ENCODE data around the gene DCAF5. TPM values are rescaled to one million over a fixed set of nuclear protein-coding genes. Genes with fewer than 3 reads are reported as not detected.

Gene DCAF5
- total and polyA plus RNA-seq, 2 of the 8 experiments (the other 6 are each of a cell fraction or from before 2014, with no cell fraction given) = 24.3 to 31.0 TPM

GRCh38 chr14:69091006-69091405 is 61.9 kb downstream of the DCAF5 start:
- no peak overlapping the region for H2AFZ ChIP-seq (ENCODE audit: low read length)
- no peak overlapping the region for H4K5ac ChIP-seq (ENCODE audit: insufficient read length, low read depth, low read length)
- no peaks in the 10 kb centered on the region for H3K27me3 ChIP-seq (replicated peaks in 1 of 4; ENCODE audit: control insufficient read depth in 3 of 4, extremely low read depth in 1 of 4, insufficient read depth in 3 of 4, low read length in 3 of 4)
- no peak overlapping the region for H3K27ac ChIP-seq (ENCODE audit: low read depth, low read length)
- no peak overlapping the region for H3K4ac ChIP-seq (replicated peaks; ENCODE audit: insufficient read length, low read depth, low read length)
- DNase-seq (ENCODE audit: low read depth in 1 of 2, low spot score in 2 of 2) (no peak), FAIRE-seq (no peak)
- H3K14ac ChIP-seq (ENCODE audit: insufficient read length) = no peak overlapping the region
- H3K23ac ChIP-seq (ENCODE audit: insufficient read length) = no peak overlapping the region
- no peak overlapping the region for H3K9ac ChIP-seq (replicated peaks in 1 of 4; ENCODE audit: extremely low read depth in 1 of 4, low read depth in 3 of 4, low read length in 3 of 4)
- H2BK20ac ChIP-seq (ENCODE audit: low read length) = no peak overlapping the region
- ChIA-PET POLR2A (ENCODE audit: partially characterized antibody) (interaction anchor here (1.1 kb wide), 1 partner anchor 10 kb away, joined by 3 read pairs; no protein-coding TSS in a partner anchor), CTCF (ENCODE audit: partially characterized antibody) (interaction anchor here (0.6 to 3.0 kb wide), 27 partner anchors 9 to 1096 kb away, joined by 3 to 20 read pairs (median 4); no protein-coding TSS in a partner anchor)
- no peaks in the 10 kb centered on the region for H3K79me1 ChIP-seq (ENCODE audit: low read depth, low read length)
- H3K23me2 ChIP-seq (ENCODE audit: low read depth, low read length) = no peaks in the 10 kb centered on the region
- TF ChIP-seq, protein P1, sequence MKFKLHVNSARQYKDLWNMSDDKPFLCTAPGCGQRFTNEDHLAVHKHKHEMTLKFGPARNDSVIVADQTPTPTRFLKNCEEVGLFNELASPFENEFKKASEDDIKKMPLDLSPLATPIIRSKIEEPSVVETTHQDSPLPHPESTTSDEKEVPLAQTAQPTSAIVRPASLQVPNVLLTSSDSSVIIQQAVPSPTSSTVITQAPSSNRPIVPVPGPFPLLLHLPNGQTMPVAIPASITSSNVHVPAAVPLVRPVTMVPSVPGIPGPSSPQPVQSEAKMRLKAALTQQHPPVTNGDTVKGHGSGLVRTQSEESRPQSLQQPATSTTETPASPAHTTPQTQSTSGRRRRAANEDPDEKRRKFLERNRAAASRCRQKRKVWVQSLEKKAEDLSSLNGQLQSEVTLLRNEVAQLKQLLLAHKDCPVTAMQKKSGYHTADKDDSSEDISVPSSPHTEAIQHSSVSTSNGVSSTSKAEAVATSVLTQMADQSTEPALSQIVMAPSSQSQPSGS (IDR thresholded peaks at IDR 0.05; ENCODE audit: low read length) = no peak
- no peak for TF ChIP-seq ZNF274 (IDR thresholded peaks at IDR 0.05; ENCODE audit: borderline replicate concordance, extremely low read depth, low read length)
- TF ChIP-seq SP1 (IDR thresholded peaks at IDR 0.05; ENCODE audit: low read depth, low read length) = no peak
- no peak for TF ChIP-seq KDM4A (IDR thresholded peaks at IDR 0.05; ENCODE audit: low read depth, low read length, severe bottlenecking)
- TF ChIP-seq, protein P2, sequence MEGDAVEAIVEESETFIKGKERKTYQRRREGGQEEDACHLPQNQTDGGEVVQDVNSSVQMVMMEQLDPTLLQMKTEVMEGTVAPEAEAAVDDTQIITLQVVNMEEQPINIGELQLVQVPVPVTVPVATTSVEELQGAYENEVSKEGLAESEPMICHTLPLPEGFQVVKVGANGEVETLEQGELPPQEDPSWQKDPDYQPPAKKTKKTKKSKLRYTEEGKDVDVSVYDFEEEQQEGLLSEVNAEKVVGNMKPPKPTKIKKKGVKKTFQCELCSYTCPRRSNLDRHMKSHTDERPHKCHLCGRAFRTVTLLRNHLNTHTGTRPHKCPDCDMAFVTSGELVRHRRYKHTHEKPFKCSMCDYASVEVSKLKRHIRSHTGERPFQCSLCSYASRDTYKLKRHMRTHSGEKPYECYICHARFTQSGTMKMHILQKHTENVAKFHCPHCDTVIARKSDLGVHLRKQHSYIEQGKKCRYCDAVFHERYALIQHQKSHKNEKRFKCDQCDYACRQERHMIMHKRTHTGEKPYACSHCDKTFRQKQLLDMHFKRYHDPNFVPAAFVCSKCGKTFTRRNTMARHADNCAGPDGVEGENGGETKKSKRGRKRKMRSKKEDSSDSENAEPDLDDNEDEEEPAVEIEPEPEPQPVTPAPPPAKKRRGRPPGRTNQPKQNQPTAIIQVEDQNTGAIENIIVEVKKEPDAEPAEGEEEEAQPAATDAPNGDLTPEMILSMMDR (IDR thresholded peaks at IDR 0.05; ENCODE audit: control extremely low read depth in 1 of 3, insufficient read depth in 1 of 3, low read depth in 1 of 3, low read length in 3 of 3) = no peak
- TF ChIP-seq SAP30 (IDR thresholded peaks at IDR 0.05; ENCODE audit: insufficient read depth, insufficient replicate concordance, low read length) = no peak
- H4K20me1 ChIP-seq (replicated peaks in 1 of 2; ENCODE audit: control insufficient read depth in 1 of 2, insufficient read depth in 2 of 2, low read length in 2 of 2) = peaks cover 0 to 2% of the 10 kb centered on the region in 2 experiments
- H3K79me2 ChIP-seq (ENCODE audit: control insufficient read depth in 1 of 2, insufficient read depth in 2 of 2, low read length in 2 of 2) = no peaks in the 10 kb centered on the region
- H3K4me3 ChIP-seq (ENCODE audit: extremely low read depth in 1 of 4, insufficient read depth in 2 of 4, low read depth in 3 of 4, low read length in 4 of 4) = no peak overlapping the region
- no peak overlapping the region for H2BK15ac ChIP-seq (ENCODE audit: low read length)
- H2BK120ac ChIP-seq (replicated peaks; ENCODE audit: low read depth, low read length) = no peak overlapping the region
- no peaks in the 10 kb centered on the region for H3K9me3 ChIP-seq (ENCODE audit: insufficient read depth in 2 of 2, low read depth in 1 of 2, low read length in 1 of 2)
- H2AK5ac ChIP-seq (ENCODE audit: low read depth, low read length) = no peak overlapping the region
- peaks cover 3 to 10% (median 5%) of the 10 kb centered on the region in 4 experiments; a peak in 3 of 8 replicates for H3K36me3 ChIP-seq (ENCODE audit: control insufficient read depth in 2 of 4, insufficient read depth in 4 of 4, low read length in 3 of 4)
- no peak overlapping the region for H3K18ac ChIP-seq (ENCODE audit: extremely low read depth, low read length)
- no peak overlapping the region for H2BK12ac ChIP-seq (ENCODE audit: low read depth, low read length)
- no peak overlapping the region for H3K4me2 ChIP-seq (ENCODE audit: insufficient read depth in 1 of 2, low read depth in 2 of 2, low read length in 2 of 2)
- no peak overlapping the region for H2BK5ac ChIP-seq (ENCODE audit: low read depth, low read length)
- H3K56ac ChIP-seq (replicated peaks; ENCODE audit: insufficient read length, low read depth, low read length) = no peak overlapping the region
- H4K8ac ChIP-seq (ENCODE audit: extremely low read depth, insufficient read depth, low read length) = no peak overlapping the region
- H4K91ac ChIP-seq (replicated peaks; ENCODE audit: insufficient read length, low read length) = no peak overlapping the region
- peaks cover 3 to 11% (median 5%) of the 10 kb centered on the region in 4 experiments; a peak in 5 of 7 replicates for H3K4me1 ChIP-seq (replicated peaks in 1 of 4; ENCODE audit: control insufficient read depth in 3 of 4, insufficient read depth in 4 of 4, low read length in 3 of 4)
